Smooth muscle cell (in vitro differentiated cells): ENCODE measurements around the gene TBCK. TPM values are rescaled to one million over a fixed set of nuclear protein-coding genes. Genes with fewer than 3 reads are reported as not detected.

ENCODE experiments used
- DNase-seq: peaks from one replicate; lab custom pipeline; 2025; ENCODE audit not compliant: unreplicated experiment; lab: John Stamatoyannopoulos, UW
- H2AFZ ChIP-seq: fragments of 200-600 bp; sonication (generic); 2 replicates; pipeline ENCODE4 v1.6.0; 2016; ENCODE audit warnings: antibody characterized with exemption, low read depth, mild to moderate bottlenecking
- H3F3A ChIP-seq: fragments of 200-600 bp; sonication (generic); 2 replicates; pipeline ENCODE4 v1.6.0; 2017; ENCODE audit warnings: antibody characterized with exemption, low read depth
- H3K27ac ChIP-seq: fragments of 200-600 bp; sonication (generic); 2 replicates; pipeline ENCODE4 v1.5.1; 2016; ENCODE audit warnings: low read depth, mild to moderate bottlenecking
- H3K27me3 ChIP-seq: fragments of 200-600 bp; sonication (generic); 2 replicates; pipeline ENCODE4 v1.6.1; 2016; ENCODE audit warnings: low read depth, mild to moderate bottlenecking
- H3K36me3 ChIP-seq: fragments of 200-600 bp; sonication (generic); 2 replicates; pipeline ENCODE4 v1.5.1; 2016; ENCODE audit warnings: low read depth
- H3K4me1 ChIP-seq: fragments of 200-600 bp; sonication (generic); 2 replicates; pipeline ENCODE4 v1.5.1; 2016; ENCODE audit warnings: low read depth
- H3K4me2 ChIP-seq: fragments of 200-600 bp; sonication (generic); 2 replicates; pipeline ENCODE4 v1.6.0; 2016; ENCODE audit warnings: mild to moderate bottlenecking
- H3K4me3 ChIP-seq: fragments of 200-600 bp; sonication (generic); 2 replicates; pipeline ENCODE4 v1.5.1; 2016; ENCODE audit warnings: mild to moderate bottlenecking
- H3K79me2 ChIP-seq: fragments of 200-600 bp; sonication (generic); 2 replicates; pipeline ENCODE4 v1.6.0; 2016; ENCODE audit warnings: low read depth, mild to moderate bottlenecking
- H3K9ac ChIP-seq: fragments of 200-600 bp; sonication (generic); 2 replicates; pipeline ENCODE4 v1.6.0; 2016; ENCODE audit warnings: low read depth
- H3K9me3 ChIP-seq: fragments of 200-600 bp; sonication (generic); replicated peaks from 2 replicates; pipeline ENCODE4 v1.5.1; 2016; ENCODE audit warnings: low read depth
- H4K20me1 ChIP-seq: fragments of 200-600 bp; sonication (generic); 2 replicates; pipeline ENCODE4 v1.6.0; 2016; ENCODE audit warnings: low read depth
- WGBS: methylation state at CpG from one replicate; pipeline ENCODE4 v1.1.7; 2016; ENCODE audit warnings: low lambda C conversion rate; 5-methylcytosine and 5-hydroxymethylcytosine counted together
- polyA plus RNA-seq: library from polyadenylated mRNA; unstranded; fragments of >200 nt; fragmentation: Nextera tagmentation; extraction: Ambion mirVana; gene quantifications from 2 replicates; pipeline ENCODE4 v1.2.1, GENCODE V29; 2016
- total RNA-seq: library from RNA; depleted of rRNA; stranded (reverse); fragments of >200 nt; gene quantifications from 2 replicates; pipeline ENCODE4 v1.2.3, GENCODE V29; 2014
- TF ChIP-seq, protein P1 (sequence below): fragments of 200-600 bp; sonication (generic); IDR thresholded peaks from 2 replicates; pipeline ENCODE4 v1.5.1; 2017; ENCODE audit warnings: borderline replicate concordance, mild to moderate bottlenecking, antibody characterized with exemption; ENCODE audit not compliant: insufficient read depth, poor library complexity, severe bottlenecking

TBCK gene
- total and polyA plus RNA-seq, 2 experiments from 2014 or later, result 10.0 to 28.1 TPM

DNA sequence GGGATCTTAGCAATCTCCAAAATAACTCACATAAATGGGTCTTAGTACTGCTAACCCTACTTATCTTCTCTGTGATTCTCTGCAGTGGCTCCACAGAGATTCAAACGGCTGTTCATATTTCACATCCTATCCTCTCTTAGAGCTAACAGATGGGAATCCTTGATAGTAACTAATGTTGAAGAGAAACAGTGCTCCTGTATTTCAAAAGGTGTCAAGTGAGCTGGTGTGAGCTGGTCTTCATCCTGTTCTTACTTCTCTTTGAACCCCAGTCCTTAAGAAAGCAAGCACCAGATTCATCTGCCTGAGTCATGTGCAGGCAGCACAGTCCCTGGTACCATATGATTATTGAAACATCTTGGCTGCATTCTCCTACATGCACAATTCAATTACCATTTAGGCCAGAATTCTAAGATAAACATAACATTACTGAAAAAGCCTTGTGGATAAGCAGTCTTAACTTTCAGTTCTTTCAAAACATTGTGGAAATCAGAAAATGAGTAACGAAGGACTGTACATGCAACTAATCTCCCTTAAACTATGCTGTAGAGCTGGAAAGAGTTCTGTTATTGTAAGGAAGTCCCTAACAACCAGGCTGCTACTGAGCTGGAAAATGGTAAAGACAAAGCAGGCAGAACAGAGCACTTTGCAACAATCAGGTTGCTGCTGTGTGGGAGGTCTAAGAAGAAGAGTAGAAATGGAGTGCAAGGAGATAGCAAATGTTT lies 267.6 kb downstream of the TBCK start:
- WGBS, result 3% methylated on average over 2 of the region's 2 CpGs
- H3K4me1 ChIP-seq, result peaks cover 7% of the 10 kb centered on the region
- no peaks in the 10 kb centered on the region for H4K20me1 ChIP-seq
- H3K9ac ChIP-seq, result no peak overlapping the region
- no peak overlapping the region for H2AFZ ChIP-seq
- H3K9me3 ChIP-seq, result no peaks in the 10 kb centered on the region
- no peak for DNase-seq
- no peaks in the 10 kb centered on the region for H3K27me3 ChIP-seq
- H3K27ac ChIP-seq, result peak overlapping the region; percentile 74
- TF ChIP-seq, protein P1, sequence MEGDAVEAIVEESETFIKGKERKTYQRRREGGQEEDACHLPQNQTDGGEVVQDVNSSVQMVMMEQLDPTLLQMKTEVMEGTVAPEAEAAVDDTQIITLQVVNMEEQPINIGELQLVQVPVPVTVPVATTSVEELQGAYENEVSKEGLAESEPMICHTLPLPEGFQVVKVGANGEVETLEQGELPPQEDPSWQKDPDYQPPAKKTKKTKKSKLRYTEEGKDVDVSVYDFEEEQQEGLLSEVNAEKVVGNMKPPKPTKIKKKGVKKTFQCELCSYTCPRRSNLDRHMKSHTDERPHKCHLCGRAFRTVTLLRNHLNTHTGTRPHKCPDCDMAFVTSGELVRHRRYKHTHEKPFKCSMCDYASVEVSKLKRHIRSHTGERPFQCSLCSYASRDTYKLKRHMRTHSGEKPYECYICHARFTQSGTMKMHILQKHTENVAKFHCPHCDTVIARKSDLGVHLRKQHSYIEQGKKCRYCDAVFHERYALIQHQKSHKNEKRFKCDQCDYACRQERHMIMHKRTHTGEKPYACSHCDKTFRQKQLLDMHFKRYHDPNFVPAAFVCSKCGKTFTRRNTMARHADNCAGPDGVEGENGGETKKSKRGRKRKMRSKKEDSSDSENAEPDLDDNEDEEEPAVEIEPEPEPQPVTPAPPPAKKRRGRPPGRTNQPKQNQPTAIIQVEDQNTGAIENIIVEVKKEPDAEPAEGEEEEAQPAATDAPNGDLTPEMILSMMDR, result no peak
- H3K4me3 ChIP-seq, result no peak overlapping the region
- peak overlapping the region; percentile 65 for H3K4me2 ChIP-seq
- no peaks in the 10 kb centered on the region for H3K36me3 ChIP-seq
- H3F3A ChIP-seq, result peaks cover 23% of the 10 kb centered on the region
- H3K79me2 ChIP-seq, result no peaks in the 10 kb centered on the region

DNA sequence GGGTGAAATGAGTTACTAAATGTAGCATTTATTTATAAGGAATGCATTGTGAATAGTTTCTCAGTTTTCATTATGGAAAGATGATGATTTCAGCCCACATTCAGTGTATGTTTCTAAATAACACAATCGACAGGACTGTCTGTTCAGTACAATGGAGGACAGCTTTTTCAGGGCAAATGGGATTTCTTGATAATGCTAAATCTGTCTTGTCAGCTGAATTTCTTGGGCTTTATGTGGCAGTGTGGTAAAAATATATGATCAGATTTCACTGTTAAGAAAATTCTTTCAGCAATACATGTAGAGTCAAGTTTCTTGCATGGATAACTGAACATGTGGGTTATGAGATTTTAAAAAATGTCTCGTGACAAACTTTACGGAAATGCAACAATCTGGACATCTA lies 269.9 kb downstream of the TBCK start:
- no peaks in the 10 kb centered on the region for H3K36me3 ChIP-seq
- H3K9ac ChIP-seq, result no peak overlapping the region
- H4K20me1 ChIP-seq, result no peaks in the 10 kb centered on the region
- H3F3A ChIP-seq, result peaks cover 23% of the 10 kb centered on the region
- H3K27ac ChIP-seq, result no peak overlapping the region
- H3K79me2 ChIP-seq, result no peaks in the 10 kb centered on the region
- no peak overlapping the region for H3K4me2 ChIP-seq
- no peak overlapping the region for H2AFZ ChIP-seq
- 94% methylated on average over 3 of the region's 3 CpGs for WGBS
- H3K27me3 ChIP-seq, result no peaks in the 10 kb centered on the region
- TF ChIP-seq, protein P1, result no peak
- no peak overlapping the region for H3K4me3 ChIP-seq
- DNase-seq, result no peak
- peaks cover 7% of the 10 kb centered on the region for H3K4me1 ChIP-seq
- H3K9me3 ChIP-seq, result no peaks in the 10 kb centered on the region

DNA sequence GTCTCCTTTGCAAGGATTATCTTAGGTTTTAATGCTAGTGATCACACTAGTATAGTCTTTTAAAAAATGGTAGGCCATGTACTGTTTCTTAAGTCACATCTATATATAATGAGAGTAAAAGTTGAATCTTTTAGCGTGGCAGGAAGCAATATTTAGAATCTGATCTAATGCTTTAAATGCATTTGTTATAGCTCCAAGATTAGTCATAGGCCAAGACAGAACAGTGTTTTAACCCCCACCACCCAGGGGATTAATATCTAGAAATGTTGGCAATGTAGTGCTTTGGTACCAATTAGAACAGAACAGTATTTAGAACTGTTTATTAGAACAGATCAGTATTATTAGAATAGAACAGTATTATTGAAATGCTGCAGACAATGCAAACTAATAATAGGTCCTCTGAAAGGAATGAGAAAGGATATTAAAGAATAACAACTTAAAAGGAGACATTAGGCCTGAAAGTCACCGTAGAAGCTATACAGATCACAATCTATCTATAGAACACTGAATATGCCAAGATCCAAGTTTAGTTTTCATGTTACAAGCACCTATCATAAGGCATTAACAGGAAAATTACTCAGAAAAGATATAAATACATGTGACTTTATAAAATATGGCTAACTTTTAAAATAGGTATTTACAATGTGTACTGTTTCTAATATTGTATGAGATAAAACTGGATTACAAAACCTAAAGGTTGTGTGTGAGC lies 274.6 kb downstream of the TBCK start:
- H3F3A ChIP-seq, result no peaks in the 10 kb centered on the region
- no peak overlapping the region for H2AFZ ChIP-seq
- no peaks in the 10 kb centered on the region for H3K36me3 ChIP-seq
- H4K20me1 ChIP-seq, result no peaks in the 10 kb centered on the region
- no peaks in the 10 kb centered on the region for H3K4me1 ChIP-seq
- no peaks in the 10 kb centered on the region for H3K79me2 ChIP-seq
- 71% methylated on average over 2 of the region's 2 CpGs for WGBS
- H3K27ac ChIP-seq, result no peak overlapping the region
- TF ChIP-seq, protein P1, result no peak
- H3K9me3 ChIP-seq, result no peaks in the 10 kb centered on the region
- no peak for DNase-seq
- no peaks in the 10 kb centered on the region for H3K27me3 ChIP-seq
- no peak overlapping the region for H3K4me3 ChIP-seq
- no peak overlapping the region for H3K9ac ChIP-seq
- H3K4me2 ChIP-seq, result no peak overlapping the region

DNA sequence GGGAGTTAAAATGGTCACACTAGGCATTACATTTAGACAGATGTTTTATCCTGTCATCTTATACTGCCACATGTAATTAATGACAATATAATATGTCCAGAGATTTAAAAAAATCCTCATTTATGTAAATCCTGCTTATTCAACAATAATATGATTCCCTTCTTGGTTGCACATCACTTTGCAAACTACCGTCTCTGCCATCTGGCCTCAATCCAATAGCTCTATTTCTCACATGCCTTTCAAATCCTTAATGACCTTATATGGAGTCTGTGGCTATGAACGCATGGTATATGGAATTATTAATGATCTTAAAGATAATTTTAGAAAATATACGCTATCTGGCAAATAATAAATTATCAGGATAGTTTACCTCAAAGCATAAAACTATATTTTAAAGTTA lies 276.2 kb downstream of the TBCK start:
- DNase-seq, result no peak

More for the DNA sequence above, 276.2 kb downstream of the TBCK start:
- 63% methylated on average over 3 of the region's 3 CpGs for WGBS
- H2AFZ ChIP-seq, result no peak overlapping the region
- no peaks in the 10 kb centered on the region for H3K36me3 ChIP-seq
- no peak overlapping the region for H3K9ac ChIP-seq
- H3K27ac ChIP-seq, result no peak overlapping the region
- TF ChIP-seq, protein P1, result no peak
- H3K4me3 ChIP-seq, result no peak overlapping the region
- H3K9me3 ChIP-seq, result no peaks in the 10 kb centered on the region
- H4K20me1 ChIP-seq, result no peaks in the 10 kb centered on the region
- H3F3A ChIP-seq, result peaks cover 6% of the 10 kb centered on the region
- peaks cover 4% of the 10 kb centered on the region for H3K4me1 ChIP-seq
- H3K4me2 ChIP-seq, result no peak overlapping the region
- H3K79me2 ChIP-seq, result no peaks in the 10 kb centered on the region
- no peaks in the 10 kb centered on the region for H3K27me3 ChIP-seq
